IMR-90 (cell line): ENCODE results near the gene OCSTAMP. TPM values are rescaled to one million over a fixed set of nuclear protein-coding genes. Genes with fewer than 3 reads are reported as not detected.

Experiments used
- ATAC-seq: fragments of 200-7000 bp; cut with Tn5 transposase; 2 replicates; pipeline ENCODE4 v1.9.1; 2020; ENCODE audit warnings: low read depth, mild to moderate bottlenecking, moderate library complexity
- BruUV-seq: library from RNA; stranded (reverse); fragments of 400-500 nt; replicated peaks from 2 replicates; lab custom pipeline; 2021; lab: Mats Ljungman, UMichigan
- CTCF ChIA-PET: fragments of 300-600 bp; formaldehyde crosslinking; extraction: SDS; loops from one replicate; lab custom pipeline; 2021; ENCODE audit warnings: antibody characterized with exemption; lab: Yijun Ruan, JAX
- POLR2A ChIA-PET: fragments of 300-600 bp; sonication (Branson Sonifier 250); formaldehyde crosslinking; loops from one replicate; lab custom pipeline; 2022; ENCODE audit warnings: antibody characterized with exemption; ENCODE audit not compliant: unreplicated experiment; lab: Charles Lee
- DNase-seq: peaks from one replicate; pipeline ENCODE4 v3.0.0; 2013
- H2AFZ ChIP-seq: replicated peaks from 2 replicates; pipeline ENCODE3; 2013; ENCODE audit warnings: low read length, mild to moderate bottlenecking; ENCODE audit not compliant: poor library complexity
- H2AK5ac ChIP-seq: 2 replicates; pipeline ENCODE4 v1.6.1; 2013; ENCODE audit warnings: low read depth, low read length, inconsistent platforms
- H2AK9ac ChIP-seq: replicated peaks from 2 replicates; pipeline ENCODE3; 2013; ENCODE audit warnings: mild to moderate bottlenecking, low read depth, low read length, moderate library complexity; ENCODE audit not compliant: poor library complexity
- H2BK120ac ChIP-seq: 2 replicates; pipeline ENCODE4 v1.6.1; 2013; ENCODE audit warnings: low read depth, low read length, inconsistent platforms
- H2BK15ac ChIP-seq: 3 replicates; pipeline ENCODE4 v1.6.1; 2013; ENCODE audit warnings: low read depth, low read length, inconsistent platforms
- H2BK20ac ChIP-seq: 2 replicates; pipeline ENCODE4 v1.6.1; 2013; ENCODE audit warnings: low read depth, mild to moderate bottlenecking, inconsistent platforms, low read length, moderate library complexity
- H2BK5ac ChIP-seq: 2 replicates; pipeline ENCODE4 v1.6.1; 2013; ENCODE audit warnings: mild to moderate bottlenecking, low read depth, low read length, inconsistent platforms; ENCODE audit not compliant: poor library complexity, severe bottlenecking
- H3K14ac ChIP-seq: replicated peaks from 2 replicates; pipeline ENCODE4 v1.6.1; 2013; ENCODE audit warnings: low read depth, low read length, inconsistent platforms
- H3K18ac ChIP-seq: 2 replicates; pipeline ENCODE4 v1.6.1; 2013; ENCODE audit warnings: low read depth, low read length, control low read depth
- H3K23ac ChIP-seq: 2 replicates; pipeline ENCODE4 v1.6.1; 2013; ENCODE audit warnings: low read depth, low read length, inconsistent platforms
- H3K27ac ChIP-seq: 2 replicates; pipeline ENCODE4 v1.5.1; 2013; ENCODE audit warnings: mild to moderate bottlenecking, control low read depth, low read length; ENCODE audit not compliant: insufficient read depth
- H3K27me3 ChIP-seq: 2 replicates; pipeline ENCODE4 v1.6.1; 2013; ENCODE audit warnings: low read length; ENCODE audit not compliant: control insufficient read depth, insufficient read depth
- H3K36me3 ChIP-seq: 2 replicates; pipeline ENCODE4 v1.6.1; 2013; ENCODE audit warnings: low read length, mixed read lengths; ENCODE audit not compliant: control insufficient read depth, insufficient read depth
- H3K4ac ChIP-seq: 2 replicates; pipeline ENCODE4 v1.6.1; 2013; ENCODE audit warnings: low read depth, low read length, inconsistent platforms
- H3K4me1 ChIP-seq: 2 replicates; pipeline ENCODE4 v1.6.1; 2013; ENCODE audit warnings: low read length, mixed read lengths; ENCODE audit not compliant: control insufficient read depth, insufficient read depth
- H3K4me2 ChIP-seq: 2 replicates; pipeline ENCODE4 v1.6.1; 2013; ENCODE audit warnings: low read depth, mild to moderate bottlenecking, control low read depth, low read length, moderate library complexity
- H3K4me3 ChIP-seq: 2 replicates; pipeline ENCODE4 v1.5.1; 2013; ENCODE audit warnings: low read depth, mild to moderate bottlenecking, control low read depth, low read length, moderate library complexity; ENCODE audit not compliant: insufficient read depth
- H3K56ac ChIP-seq: 2 replicates; pipeline ENCODE4 v1.6.1; 2013; ENCODE audit warnings: low read length, inconsistent platforms; ENCODE audit not compliant: insufficient read depth; ENCODE audit errors: extremely low read depth
- H3K79me1 ChIP-seq, 2 experiments: 2 replicates each; pipeline ENCODE4 v1.6.1; 2013; ENCODE audit warnings: low read length in 2 of 2, inconsistent platforms in 1 of 2, low read depth in 1 of 2
- H3K9ac ChIP-seq: 2 replicates; pipeline ENCODE4 v1.6.1; 2013; ENCODE audit warnings: low read depth, low read length, control low read depth
- H3K9me1 ChIP-seq: 2 replicates; pipeline ENCODE4 v1.6.1; 2013; ENCODE audit warnings: low read length, inconsistent platforms; ENCODE audit not compliant: insufficient read depth
- H3K9me3 ChIP-seq: 2 replicates; pipeline ENCODE4 v1.6.1; 2013; ENCODE audit warnings: low read length; ENCODE audit not compliant: control insufficient read depth, insufficient read depth
- H4K20me1 ChIP-seq: 2 replicates; pipeline ENCODE4 v1.6.1; 2013; ENCODE audit warnings: low read length, inconsistent platforms; ENCODE audit not compliant: insufficient read depth
- H4K5ac ChIP-seq: 2 replicates; pipeline ENCODE4 v1.6.1; 2013; ENCODE audit warnings: mild to moderate bottlenecking, low read depth, low read length, control low read depth
- H4K8ac ChIP-seq, 2 experiments: 2 replicates each; pipeline ENCODE4 v1.6.1; 2013; ENCODE audit warnings: low read depth in 2 of 2, low read length in 2 of 2, control low read depth in 1 of 2, inconsistent platforms in 1 of 2
- H4K91ac ChIP-seq: 2 replicates; pipeline ENCODE4 v1.6.1; 2013; ENCODE audit warnings: low read depth, low read length, inconsistent platforms; ENCODE audit not compliant: insufficient read depth
- BHLHE40 ChIP-seq: fragments of 150-350 bp; IDR thresholded peaks from 2 replicates; pipeline ENCODE4 v1.6.1; 2016; ENCODE audit warnings: mild to moderate bottlenecking, low read depth, low read length
- ELK1 ChIP-seq: fragments of 150-350 bp; IDR thresholded peaks from 2 replicates; pipeline ENCODE4 v1.6.1; 2016; ENCODE audit warnings: low read depth, mild to moderate bottlenecking, low read length, moderate library complexity, borderline replicate concordance
- FOS ChIP-seq: fragments of 150-350 bp; IDR thresholded peaks from 2 replicates; pipeline ENCODE4 v1.6.1; 2016; ENCODE audit warnings: low read depth, low read length
- MAFK ChIP-seq: IDR thresholded peaks from 2 replicates; pipeline ENCODE4 v1.6.1; 2012; ENCODE audit warnings: low read depth, low read length, improper control_type of control experiment
- MAZ ChIP-seq: IDR thresholded peaks from 2 replicates; pipeline ENCODE4 v1.6.1; 2012; ENCODE audit warnings: low read depth, mild to moderate bottlenecking, low read length, improper control_type of control experiment, moderate library complexity, borderline replicate concordance
- NFE2L2 ChIP-seq: fragments of 150-350 bp; IDR thresholded peaks from 2 replicates; pipeline ENCODE4 v1.6.1; 2016; ENCODE audit warnings: low read depth, mild to moderate bottlenecking, low read length
- POLR2A ChIP-seq: IDR thresholded peaks from 2 replicates; pipeline ENCODE4 v1.6.1; 2012; ENCODE audit warnings: mild to moderate bottlenecking, low read depth, low read length
- RAD21 ChIP-seq: IDR thresholded peaks from 2 replicates; pipeline ENCODE4 v1.6.1; 2012; ENCODE audit warnings: low read length, improper control_type of control experiment
- RCOR1 ChIP-seq: IDR thresholded peaks from 2 replicates; pipeline ENCODE4 v1.6.1; 2012; ENCODE audit warnings: mild to moderate bottlenecking, low read length, improper control_type of control experiment; ENCODE audit not compliant: insufficient replicate concordance
- RFX5 ChIP-seq: IDR thresholded peaks from 2 replicates; pipeline ENCODE4 v1.8.0; 2012; ENCODE audit warnings: low read depth, mild to moderate bottlenecking, low read length, moderate library complexity
- SMC3 ChIP-seq: fragments of 150-350 bp; IDR thresholded peaks from 2 replicates; pipeline ENCODE4 v1.6.1; 2016; ENCODE audit warnings: low read depth, mild to moderate bottlenecking, antibody characterized with exemption, low read length, moderate library complexity
- USF2 ChIP-seq: fragments of 150-350 bp; IDR thresholded peaks from 2 replicates; pipeline ENCODE4 v1.6.1; 2017; ENCODE audit warnings: mild to moderate bottlenecking, antibody characterized with exemption, low read length, low read depth
- WGBS, 2 experiments: methylation state at CpG; one replicate each; pipeline versions ENCODE4 v1.1.5 to v1.1.7; 2013; ENCODE audit warnings: missing lambda C conversion rate in 2 of 2; ENCODE audit not compliant: insufficient read length in 1 of 2; ENCODE audit errors: extremely low coverage in 2 of 2; 5-methylcytosine and 5-hydroxymethylcytosine counted together
- dilution Hi-C: fragments of 300-500 bp; cut with HindIII; formaldehyde crosslinking; loops from one replicate; pipeline ENCODE4 v1.14.3; 2018; ENCODE audit warnings: low sequenced_read_pairs; ENCODE audit not compliant: unreplicated experiment
- in situ Hi-C: fragments of 300-500 bp; cut with MboI; formaldehyde crosslinking; loops from 3 replicates; pipeline ENCODE4 v1.14.3; 2019; ENCODE audit warnings: low sequenced_read_pairs, inconsistent platforms, mixed read lengths
- intact Hi-C: fragments of 100-400 bp; cut with micrococcal nuclease; formaldehyde crosslinking; loops from 2 replicates; pipeline ENCODE4 v1.10.0; 2022
- polyA plus RNA-seq, 3 experiments: library from polyadenylated mRNA; depleted of rRNA; stranded (reverse); fragments of >200 nt; gene quantifications; 2 replicates each; pipeline ENCODE4 v1.2.3, GENCODE V29; 2012; ENCODE audit warnings: low replicate concordance in 1 of 3
- total RNA-seq: library from RNA; depleted of rRNA; stranded (reverse); fragments of >200 nt; gene quantifications from 2 replicates; pipeline ENCODE4 v1.2.3, GENCODE V29; 2012

Gene OCSTAMP
- total and polyA plus RNA-seq, 2 of the 4 experiments (the other 2 are of a cell fraction): not detected

GRCh38 chr20:46571418-46571817 lies 21.0 kb upstream of the OCSTAMP start:
- Histone ChIP-seq H3K9ac (no peak overlapping the region), H3K4me2 (no peak overlapping the region), H3K18ac (no peak overlapping the region), H3K4me1 (peaks cover 4% of the 10 kb centered on the region; the same call in 1 of the 2 replicates), H3K36me3 (no peaks in the 10 kb centered on the region), H3K27me3 (0 out of 2 replicates have a peak, but pooled peaks cover 2% of the 10 kb centered on the region), H3K4me3 (no peak overlapping the region), H4K20me1 (no peaks in the 10 kb centered on the region), H3K27ac (no peak overlapping the region), H3K56ac (no peak overlapping the region), H2BK15ac (no peak overlapping the region), H3K79me1 (no peaks in the 10 kb centered on the region), H3K9me1 (no peaks in the 10 kb centered on the region), H3K23ac (no peak overlapping the region), H2BK20ac (no peak overlapping the region), H2BK5ac (no peak overlapping the region), H4K5ac (no peak overlapping the region), H2AK5ac (no peak overlapping the region), H4K91ac (no peak overlapping the region), H3K9me3 (no peaks in the 10 kb centered on the region), H4K8ac (no peak overlapping the region), H3K4ac (no peak overlapping the region), H3K14ac (no peak overlapping the region), H2BK120ac (no peak overlapping the region), H2AFZ (no peak overlapping the region), H2AK9ac (no peak overlapping the region)
- intact Hi-C loops (no loop called here), in situ Hi-C loops (no loop called here), dilution Hi-C loops (no loop called here)
- ChIA-PET CTCF (no interaction called here), POLR2A (no interaction called here)
- no CpG with 5 or more reads among the region's 2 CpGs for WGBS, 2 experiments
- TF ChIP-seq ELK1: no peak
- no peak for TF ChIP-seq POLR2A
- TF ChIP-seq SMC3: no peak
- TF ChIP-seq BHLHE40: no peak
- no peak for TF ChIP-seq RAD21
- no peak for TF ChIP-seq MAZ
- TF ChIP-seq NFE2L2: no peak
- TF ChIP-seq MAFK: no peak
- TF ChIP-seq FOS: no peak
- TF ChIP-seq USF2: no peak
- TF ChIP-seq RCOR1: no peak
- TF ChIP-seq RFX5: no peak
- BruUV-seq: no TSS peak
- ATAC-seq: no peak
- no peak for DNase-seq
